ENCODE measurements around the gene GAPDH.

GAPDH gene

DNA sequence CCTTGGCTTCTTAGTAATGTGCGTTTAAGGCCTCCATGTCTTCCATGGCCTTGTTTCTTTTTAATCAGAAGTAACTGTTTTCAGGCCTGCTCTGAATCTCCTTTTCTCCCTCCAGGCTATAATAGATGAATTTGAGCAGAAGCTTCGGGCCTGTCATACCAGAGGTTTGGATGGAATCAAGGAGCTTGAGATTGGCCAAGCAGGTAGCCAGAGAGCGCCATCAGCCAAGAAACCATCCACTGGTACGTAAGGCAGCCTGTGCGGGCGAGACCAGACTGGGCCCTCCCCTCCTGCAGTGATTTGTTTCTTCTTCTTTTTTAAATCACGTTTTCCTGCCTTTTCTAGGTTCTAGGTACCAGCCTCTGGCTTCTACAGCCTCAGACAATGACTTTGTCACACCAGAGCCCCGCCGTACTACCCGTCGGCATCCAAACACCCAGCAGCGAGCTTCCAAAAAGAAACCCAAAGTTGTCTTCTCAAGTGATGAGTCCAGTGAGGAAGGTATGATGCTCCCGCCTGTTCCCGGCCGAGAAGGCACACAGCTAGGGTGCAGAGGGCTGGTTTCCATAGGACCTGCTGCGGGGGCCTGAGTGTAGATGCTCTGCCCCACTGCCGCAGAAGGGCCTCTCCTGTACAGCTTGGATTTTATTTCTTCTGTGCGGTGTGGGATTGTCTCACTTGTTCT lies 3.6 kb upstream of the GAPDH start:
- no peak for DNase-seq

DNA sequence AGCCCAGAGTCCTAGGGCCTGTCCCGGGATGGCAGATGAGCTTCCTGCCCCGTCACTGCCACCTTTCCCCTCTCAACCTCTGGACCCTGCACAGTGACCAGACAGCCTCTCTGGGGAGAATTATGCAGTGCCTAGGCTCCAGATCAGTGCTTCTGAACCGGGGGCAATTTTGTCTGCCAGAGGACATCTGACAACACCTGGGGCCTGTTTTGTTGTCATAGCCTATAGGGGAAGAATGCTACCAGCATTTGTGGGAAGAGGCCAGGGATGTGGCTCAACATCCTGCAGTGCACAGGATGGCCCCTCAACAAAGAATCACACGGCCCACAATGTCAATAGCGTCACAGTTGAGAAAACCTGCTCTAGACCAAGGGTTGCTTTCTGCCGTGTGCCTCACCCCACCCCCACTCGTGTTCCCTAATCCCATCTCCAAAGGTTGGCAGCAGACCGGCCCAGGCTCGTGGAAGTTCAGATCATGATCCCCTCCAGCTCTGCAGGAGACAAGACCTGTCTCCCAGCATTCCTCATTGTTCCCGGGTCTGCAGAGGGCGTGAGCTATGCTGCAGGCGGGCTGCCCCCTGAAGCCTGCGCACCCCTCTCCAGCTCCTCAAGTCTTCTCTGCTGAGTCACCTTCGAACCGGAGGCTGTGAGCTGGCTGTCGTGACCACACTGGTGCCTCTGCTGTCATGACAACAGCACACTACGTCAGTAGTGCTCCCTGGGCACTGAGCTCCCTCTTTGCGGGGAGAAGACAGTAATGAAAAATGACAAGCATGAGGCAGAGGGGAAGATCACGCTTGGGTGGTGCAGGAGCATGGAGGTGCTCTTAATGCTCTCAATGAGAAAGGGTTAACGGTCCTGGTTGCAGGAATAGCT lies 2.0 kb upstream of the GAPDH start:
- DNase-seq: peak; percentile 86

DNA sequence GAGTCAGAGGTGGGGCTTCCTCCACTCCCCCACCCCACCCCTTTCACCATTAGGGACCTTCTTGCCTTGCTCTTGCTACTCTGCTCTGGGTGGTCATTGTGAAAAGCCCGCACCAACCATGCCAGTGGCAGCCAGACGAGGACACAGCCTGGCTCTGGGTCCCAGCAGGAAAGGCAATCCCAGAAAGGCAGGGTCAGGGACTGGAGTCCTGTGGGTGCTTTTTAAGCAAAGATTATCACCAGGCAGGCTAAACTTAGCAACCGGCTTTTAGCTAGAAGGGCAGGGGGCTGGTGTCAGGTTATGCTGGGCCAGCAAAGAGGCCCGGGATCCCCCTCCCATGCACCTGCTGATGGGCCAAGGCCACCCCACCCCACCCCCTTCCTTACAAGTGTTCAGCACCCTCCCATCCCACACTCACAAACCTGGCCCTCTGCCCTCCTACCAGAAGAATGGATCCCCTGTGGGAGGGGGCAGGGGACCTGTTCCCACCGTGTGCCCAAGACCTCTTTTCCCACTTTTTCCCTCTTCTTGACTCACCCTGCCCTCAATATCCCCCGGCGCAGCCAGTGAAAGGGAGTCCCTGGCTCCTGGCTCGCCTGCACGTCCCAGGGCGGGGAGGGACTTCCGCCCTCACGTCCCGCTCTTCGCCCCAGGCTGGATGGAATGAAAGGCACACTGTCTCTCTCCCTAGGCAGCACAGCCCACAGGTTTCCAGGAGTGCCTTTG lies 1.2 kb upstream of the GAPDH start:
- DNase-seq: peak; percentile 25

DNA sequence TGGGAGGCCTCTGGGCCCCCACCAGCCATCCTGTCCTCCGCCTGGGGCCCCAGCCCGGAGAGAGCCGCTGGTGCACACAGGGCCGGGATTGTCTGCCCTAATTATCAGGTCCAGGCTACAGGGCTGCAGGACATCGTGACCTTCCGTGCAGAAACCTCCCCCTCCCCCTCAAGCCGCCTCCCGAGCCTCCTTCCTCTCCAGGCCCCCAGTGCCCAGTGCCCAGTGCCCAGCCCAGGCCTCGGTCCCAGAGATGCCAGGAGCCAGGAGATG lies 729 bp upstream of the GAPDH start:
- DNase-seq: no peak

DNA sequence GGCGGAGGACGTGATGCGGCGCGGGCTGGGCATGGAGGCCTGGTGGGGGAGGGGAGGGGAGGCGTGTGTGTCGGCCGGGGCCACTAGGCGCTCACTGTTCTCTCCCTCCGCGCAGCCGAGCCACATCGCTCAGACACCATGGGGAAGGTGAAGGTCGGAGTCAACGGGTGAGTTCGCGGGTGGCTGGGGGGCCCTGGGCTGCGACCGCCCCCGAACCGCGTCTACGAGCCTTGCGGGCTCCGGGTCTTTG lies 303 bp downstream of the GAPDH start:
- DNase-seq: no peak

DNA sequence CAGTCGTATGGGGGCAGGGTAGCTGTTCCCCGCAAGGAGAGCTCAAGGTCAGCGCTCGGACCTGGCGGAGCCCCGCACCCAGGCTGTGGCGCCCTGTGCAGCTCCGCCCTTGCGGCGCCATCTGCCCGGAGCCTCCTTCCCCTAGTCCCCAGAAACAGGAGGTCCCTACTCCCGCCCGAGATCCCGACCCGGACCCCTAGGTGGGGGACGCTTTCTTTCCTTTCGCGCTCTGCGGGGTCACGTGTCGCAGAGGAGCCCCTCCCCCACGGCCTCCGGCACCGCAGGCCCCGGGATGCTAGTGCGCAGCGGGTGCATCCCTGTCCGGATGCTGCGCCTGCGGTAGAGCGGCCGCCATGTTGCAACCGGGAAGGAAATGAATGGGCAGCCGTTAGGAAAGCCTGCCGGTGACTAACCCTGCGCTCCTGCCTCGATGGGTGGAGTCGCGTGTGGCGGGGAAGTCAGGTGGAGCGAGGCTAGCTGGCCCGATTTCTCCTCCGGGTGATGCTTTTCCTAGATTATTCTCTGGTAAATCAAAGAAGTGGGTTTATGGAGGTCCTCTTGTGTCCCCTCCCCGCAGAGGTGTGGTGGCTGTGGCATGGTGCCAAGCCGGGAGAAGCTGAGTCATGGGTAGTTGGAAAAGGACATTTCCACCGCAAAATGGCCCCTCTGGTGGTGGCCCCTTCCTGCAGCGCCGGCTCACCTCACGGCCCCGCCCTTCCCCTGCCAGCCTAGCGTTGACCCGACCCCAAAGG lies 804 bp downstream of the GAPDH start:
- DNase-seq: peak; percentile 77

DNA sequence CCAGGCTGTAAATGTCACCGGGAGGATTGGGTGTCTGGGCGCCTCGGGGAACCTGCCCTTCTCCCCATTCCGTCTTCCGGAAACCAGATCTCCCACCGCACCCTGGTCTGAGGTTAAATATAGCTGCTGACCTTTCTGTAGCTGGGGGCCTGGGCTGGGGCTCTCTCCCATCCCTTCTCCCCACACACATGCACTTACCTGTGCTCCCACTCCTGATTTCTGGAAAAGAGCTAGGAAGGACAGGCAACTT lies 1.3 kb downstream of the GAPDH start:
- no peak for DNase-seq

DNA sequence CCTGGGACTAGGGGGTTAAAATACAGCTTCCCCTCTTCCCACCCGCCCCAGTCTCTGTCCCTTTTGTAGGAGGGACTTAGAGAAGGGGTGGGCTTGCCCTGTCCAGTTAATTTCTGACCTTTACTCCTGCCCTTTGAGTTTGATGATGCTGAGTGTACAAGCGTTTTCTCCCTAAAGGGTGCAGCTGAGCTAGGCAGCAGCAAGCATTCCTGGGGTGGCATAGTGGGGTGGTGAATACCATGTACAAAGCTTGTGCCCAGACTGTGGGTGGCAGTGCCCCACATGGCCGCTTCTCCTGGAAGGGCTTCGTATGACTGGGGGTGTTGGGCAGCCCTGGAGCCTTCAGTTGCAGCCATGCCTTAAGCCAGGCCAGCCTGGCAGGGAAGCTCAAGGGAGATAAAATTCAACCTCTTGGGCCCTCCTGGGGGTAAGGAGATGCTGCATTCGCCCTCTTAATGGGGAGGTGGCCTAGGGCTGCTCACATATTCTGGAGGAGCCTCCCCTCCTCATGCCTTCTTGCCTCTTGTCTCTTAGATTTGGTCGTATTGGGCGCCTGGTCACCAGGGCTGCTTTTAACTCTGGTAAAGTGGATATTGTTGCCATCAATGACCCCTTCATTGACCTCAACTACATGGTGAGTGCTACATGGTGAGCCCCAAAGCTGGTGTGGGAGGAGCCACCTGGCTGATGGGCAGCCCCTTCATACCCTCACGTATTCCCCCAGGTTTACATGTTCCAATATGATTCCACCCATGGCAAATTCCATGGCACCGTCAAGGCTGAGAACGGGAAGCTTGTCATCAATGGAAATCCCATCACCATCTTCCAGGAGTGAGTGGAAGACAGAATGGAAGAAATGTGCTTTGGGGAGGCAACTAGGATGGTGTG lies 1.9 kb downstream of the GAPDH start:
- no peak for DNase-seq

DNA sequence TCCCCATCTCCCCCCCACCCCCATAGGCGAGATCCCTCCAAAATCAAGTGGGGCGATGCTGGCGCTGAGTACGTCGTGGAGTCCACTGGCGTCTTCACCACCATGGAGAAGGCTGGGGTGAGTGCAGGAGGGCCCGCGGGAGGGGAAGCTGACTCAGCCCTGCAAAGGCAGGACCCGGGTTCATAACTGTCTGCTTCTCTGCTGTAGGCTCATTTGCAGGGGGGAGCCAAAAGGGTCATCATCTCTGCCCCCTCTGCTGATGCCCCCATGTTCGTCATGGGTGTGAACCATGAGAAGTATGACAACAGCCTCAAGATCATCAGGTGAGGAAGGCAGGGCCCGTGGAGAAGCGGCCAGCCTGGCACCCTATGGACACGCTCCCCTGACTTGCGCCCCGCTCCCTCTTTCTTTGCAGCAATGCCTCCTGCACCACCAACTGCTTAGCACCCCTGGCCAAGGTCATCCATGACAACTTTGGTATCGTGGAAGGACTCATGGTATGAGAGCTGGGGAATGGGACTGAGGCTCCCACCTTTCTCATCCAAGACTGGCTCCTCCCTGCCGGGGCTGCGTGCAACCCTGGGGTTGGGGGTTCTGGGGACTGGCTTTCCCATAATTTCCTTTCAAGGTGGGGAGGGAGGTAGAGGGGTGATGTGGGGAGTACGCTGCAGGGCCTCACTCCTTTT lies 2.7 kb downstream of the GAPDH start:
- DNase-seq: no peak

DNA sequence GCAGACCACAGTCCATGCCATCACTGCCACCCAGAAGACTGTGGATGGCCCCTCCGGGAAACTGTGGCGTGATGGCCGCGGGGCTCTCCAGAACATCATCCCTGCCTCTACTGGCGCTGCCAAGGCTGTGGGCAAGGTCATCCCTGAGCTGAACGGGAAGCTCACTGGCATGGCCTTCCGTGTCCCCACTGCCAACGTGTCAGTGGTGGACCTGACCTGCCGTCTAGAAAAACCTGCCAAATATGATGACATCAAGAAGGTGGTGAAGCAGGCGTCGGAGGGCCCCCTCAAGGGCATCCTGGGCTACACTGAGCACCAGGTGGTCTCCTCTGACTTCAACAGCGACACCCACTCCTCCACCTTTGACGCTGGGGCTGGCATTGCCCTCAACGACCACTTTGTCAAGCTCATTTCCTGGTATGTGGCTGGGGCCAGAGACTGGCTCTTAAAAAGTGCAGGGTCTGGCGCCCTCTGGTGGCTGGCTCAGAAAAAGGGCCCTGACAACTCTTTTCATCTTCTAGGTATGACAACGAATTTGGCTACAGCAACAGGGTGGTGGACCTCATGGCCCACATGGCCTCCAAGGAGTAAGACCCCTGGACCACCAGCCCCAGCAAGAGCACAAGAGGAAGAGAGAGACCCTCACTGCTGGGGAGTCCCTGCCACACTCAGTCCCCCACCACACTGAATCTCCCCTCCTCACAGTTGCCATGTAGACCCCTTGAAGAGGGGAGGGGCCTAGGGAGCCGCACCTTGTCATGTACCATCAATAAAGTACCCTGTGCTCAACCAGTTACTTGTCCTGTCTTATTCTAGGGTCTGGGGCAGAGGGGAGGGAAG lies 3.5 kb downstream of the GAPDH start:
- DNase-seq: peak; percentile 88

DNA sequence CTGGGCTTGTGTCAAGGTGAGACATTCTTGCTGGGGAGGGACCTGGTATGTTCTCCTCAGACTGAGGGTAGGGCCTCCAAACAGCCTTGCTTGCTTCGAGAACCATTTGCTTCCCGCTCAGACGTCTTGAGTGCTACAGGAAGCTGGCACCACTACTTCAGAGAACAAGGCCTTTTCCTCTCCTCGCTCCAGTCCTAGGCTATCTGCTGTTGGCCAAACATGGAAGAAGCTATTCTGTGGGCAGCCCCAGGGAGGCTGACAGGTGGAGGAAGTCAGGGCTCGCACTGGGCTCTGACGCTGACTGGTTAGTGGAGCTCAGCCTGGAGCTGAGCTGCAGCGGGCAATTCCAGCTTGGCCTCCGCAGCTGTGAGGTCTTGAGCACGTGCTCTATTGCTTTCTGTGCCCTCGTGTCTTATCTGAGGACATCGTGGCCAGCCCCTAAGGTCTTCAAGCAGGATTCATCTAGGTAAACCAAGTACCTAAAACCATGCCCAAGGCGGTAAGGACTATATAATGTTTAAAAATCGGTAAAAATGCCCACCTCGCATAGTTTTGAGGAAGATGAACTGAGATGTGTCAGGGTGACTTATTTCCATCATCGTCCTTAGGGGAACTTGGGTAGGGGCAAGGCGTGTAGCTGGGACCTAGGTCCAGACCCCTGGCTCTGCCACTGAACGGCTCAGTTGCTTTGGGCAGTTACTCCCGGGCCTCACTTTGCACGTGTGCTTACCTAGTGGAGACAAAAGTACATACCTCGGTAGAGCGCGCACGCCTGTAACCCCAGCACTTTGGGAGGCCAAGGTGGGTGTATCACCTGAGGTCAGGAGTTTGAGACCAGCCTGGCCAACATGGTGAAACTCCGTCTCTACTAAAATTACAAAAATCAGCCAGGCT lies 4.3 kb downstream of the GAPDH start:
- no peak for DNase-seq

DNA sequence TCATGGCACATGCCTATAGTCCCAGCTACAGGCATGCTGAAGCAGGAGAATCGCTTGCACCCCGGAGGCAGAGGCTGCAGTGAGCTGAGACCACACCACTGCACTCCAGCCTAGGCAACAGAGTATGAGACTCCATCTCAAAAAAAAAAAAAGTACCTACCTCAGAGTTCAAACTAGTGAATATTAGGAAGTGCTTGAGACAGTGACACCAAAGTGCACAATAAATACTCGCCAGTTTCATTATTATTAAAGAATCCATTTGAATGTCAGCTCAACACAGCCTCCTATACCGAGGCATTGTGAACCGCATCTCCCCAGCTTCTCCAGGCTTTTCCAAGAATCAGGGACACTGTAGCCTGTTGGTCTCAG lies 5.0 kb downstream of the GAPDH start:
- no peak for DNase-seq

DNA sequence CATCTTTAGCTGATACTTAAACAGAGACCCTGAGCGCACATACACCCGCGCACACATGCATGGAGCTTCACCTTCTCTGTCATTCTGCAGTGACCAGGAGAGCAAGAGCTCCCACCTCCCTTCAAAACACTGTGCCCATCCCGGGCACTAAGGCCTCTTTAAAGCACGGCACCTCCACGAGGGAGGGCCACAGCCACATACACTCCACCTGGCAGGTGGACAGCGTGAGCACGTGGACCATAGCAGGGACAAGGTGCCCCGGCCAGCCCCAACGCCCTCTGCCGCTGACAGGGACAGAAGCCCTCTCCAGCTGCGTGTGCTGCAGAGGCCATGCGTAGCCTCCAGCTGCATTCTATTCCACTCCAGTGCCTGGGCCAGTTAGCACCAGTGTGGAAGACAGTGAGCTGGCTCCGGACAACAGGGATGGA lies 5.4 kb downstream of the GAPDH start:
- DNase-seq: no peak

DNA sequence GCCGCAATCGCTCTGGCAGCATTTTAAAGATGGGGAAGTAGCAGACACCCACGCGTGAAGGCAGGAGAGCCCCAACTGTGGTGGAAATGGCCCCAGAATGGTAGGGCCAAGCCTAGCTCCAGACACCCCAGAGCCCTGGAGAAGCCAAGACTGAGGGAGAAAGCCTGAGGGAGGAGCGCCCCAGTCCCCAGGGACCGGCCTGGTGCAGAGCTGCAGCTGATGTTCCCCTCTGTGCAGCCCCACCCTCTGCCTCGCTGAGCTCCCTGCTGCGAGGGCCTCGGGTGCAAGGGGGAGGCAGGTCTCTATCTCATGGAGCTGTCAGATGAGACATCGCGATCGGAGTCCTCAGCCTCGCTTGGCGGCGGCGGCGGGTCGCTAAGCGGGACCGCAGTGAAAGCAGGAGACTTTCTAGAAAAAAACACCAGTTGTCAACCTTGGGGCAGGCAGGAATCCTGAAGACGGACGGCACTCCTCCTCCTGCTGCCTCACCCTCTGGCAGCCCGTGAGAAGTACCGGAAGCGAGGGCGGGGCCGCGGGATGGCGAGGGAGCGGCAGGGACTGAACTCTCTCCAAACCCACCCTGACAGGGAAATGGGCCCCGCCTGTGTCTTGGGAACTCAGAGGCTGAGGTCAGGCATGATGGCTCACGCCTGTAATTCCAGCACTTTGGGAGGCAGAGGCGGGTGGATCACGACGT lies 6.0 kb downstream of the GAPDH start:
- DNase-seq: peak; percentile 38

DNA sequence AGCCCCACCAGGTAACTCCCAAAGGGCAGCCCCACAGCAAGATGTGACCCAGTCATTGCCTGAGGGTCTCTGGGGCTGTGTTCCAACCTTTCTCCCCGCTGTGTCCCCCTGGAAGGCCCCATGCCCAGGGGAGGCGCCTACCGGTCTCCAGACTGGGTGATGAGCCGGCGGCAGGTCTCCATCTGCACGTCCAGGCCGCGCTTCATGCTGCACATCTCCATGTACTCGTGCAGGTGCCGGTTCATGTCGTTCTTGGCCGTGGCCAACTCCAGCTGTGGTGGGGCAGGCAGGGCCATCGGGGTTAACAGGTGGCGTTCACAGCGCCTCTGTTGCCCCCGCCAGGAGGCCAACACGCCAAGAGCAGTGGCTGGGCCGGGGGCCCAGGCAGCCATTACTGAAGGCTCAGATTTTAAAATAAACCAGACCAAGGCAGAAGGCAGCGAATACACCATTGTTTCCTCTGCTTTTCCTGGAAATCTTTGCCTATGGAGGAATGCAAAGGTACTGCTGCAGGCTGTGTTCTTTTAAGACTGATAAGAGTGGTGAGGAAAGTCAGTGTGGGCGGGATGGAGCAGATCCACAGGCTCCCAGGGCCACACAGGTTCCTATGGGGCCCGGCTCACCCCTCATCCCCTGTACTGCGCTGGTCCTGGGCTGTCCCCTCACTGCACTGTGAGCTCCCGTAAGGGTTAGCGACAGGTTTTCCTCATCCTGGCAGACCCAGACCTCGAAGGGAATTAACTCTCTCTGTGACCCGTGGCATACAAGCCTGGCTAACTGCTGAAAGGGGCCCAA lies 7.3 kb downstream of the GAPDH start:
- no peak for DNase-seq

DNA sequence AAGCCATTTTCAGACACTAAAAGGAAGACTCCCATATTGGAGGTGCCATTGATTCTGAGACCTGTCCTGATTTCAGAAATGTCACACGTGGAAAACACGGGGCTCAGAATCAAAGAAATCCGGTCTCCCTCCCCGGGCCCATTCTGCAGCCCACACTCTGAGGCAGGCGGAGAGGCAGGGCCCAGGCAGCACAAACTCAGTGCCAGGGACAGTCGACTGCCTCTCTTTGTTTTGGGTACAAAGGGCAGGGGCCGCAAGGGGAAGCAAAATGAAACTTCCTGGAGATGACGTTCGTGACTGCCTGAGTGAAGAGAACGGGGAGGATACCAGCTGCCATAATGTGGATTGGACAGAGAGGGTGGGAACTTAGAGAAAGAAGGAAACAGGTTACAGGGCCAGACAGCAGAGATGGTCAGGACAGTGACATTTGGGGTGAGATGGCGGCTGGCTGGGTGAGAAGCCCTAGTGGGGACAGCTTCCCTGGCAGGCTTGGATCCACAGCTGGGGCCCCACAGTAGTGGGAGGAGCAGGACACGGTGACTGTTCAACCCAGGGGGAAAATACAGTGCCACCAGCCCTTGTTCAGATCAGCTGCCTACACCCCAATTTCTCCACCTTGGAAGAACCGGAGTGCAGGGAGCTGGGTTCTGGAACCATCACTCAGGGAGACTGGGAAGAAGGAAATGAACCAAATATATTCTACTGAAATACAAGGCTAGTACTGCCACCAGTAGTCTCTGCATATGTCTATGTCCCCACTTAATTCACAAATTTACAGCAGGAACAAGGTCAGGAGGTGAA lies 8.1 kb downstream of the GAPDH start:
- DNase-seq: no peak

DNA sequence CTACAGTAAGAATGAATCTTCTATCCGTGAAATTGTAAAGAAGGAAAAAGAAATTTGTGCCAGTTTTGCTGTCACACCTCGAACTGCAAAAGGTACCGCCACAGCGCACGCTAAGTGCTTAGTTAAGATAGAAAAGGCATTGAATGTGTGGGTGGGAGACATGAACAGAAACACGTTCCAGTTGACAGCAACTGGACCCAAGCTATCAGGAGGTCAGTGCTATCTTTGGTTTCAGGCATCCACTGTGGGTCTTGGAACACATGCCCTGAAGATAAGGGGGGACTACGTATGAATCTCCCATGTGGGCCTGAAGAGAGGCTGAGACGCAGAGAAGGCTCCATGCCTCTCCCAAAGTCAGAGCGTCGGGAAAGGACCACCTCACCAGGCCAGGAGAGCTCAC lies 11.7 kb downstream of the GAPDH start:
- DNase-seq: no peak

DNA sequence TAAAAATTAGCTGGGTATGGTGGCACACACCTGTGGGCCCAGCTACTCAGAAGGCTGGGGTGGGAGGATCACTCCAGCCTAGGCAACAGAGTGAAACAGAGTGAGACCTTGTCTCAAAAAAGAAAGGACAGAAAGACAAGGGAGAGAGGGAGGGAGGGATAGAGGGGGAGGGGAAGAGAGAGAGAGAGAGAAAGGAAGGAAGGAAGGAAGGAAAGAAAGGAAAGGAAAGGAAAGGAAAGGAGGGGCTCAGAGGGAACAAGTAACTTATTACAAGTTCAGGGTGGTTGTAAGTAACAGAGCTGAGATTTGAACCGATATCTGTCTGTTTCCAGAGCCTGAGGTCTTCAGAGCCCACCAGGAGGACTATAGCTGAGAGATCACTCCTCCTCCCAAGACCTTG lies 13.2 kb downstream of the GAPDH start:
- no peak for DNase-seq

Data from CD4-positive, alpha-beta T cell treated with Interleukin-17A for 1 hour (primary cell).